BLaER1 (cell line): ENCODE measurements around the gene GJC3.

Experiments
- H3K27ac ChIP-seq: shearing (Covaris generic); formaldehyde crosslinking; 2 replicates; pipeline ENCODE4 v1.8.1; 2022
- H3K27me3 ChIP-seq: shearing (Covaris generic); formaldehyde crosslinking; 2 replicates; pipeline ENCODE4 v1.8.1; 2022
- H3K36me3 ChIP-seq: shearing (Covaris generic); formaldehyde crosslinking; 2 replicates; pipeline ENCODE4 v1.8.1; 2022
- H3K4me1 ChIP-seq: shearing (Covaris generic); formaldehyde crosslinking; 2 replicates; pipeline ENCODE4 v1.8.1; 2022
- H3K4me2 ChIP-seq: shearing (Covaris generic); formaldehyde crosslinking; 2 replicates; pipeline ENCODE4 v1.8.1; 2022
- H3K4me3 ChIP-seq: shearing (Covaris generic); formaldehyde crosslinking; 2 replicates; pipeline ENCODE4 v1.8.1; 2022
- H3K9ac ChIP-seq: shearing (Covaris generic); formaldehyde crosslinking; 2 replicates; pipeline ENCODE4 v1.8.1; 2022
- H3K9me3 ChIP-seq: shearing (Covaris generic); formaldehyde crosslinking; 2 replicates; pipeline ENCODE4 v1.8.1; 2022
- H4K20me1 ChIP-seq: shearing (Covaris generic); formaldehyde crosslinking; 2 replicates; pipeline ENCODE4 v1.8.1; 2022
- Cebpa-rat ChIP-seq: shearing (Covaris generic); IDR thresholded peaks from 2 replicates; pipeline ENCODE4 v1.8.1; 2022

The GJC3 gene

GRCh38 chr7:99876491-99876890 lies 52.9 kb downstream of the GJC3 start:
- no peaks in the 10 kb centered on the region for H3K9me3 ChIP-seq
- TF ChIP-seq Cebpa-rat: no peak

More at GRCh38 chr7:99876491-99876890, 52.9 kb downstream of the GJC3 start:
- Histone ChIP-seq H3K4me3 (no peak overlapping the region), H3K36me3 (no peaks in the 10 kb centered on the region), H3K4me2 (no peak overlapping the region), H3K27ac (no peak overlapping the region), H4K20me1 (no peaks in the 10 kb centered on the region), H3K9ac (no peak overlapping the region), H3K27me3 (no peaks in the 10 kb centered on the region), H3K4me1 (no peaks in the 10 kb centered on the region)
